ENCODE measurements around the gene METTL16.

Gene METTL16

DNA sequence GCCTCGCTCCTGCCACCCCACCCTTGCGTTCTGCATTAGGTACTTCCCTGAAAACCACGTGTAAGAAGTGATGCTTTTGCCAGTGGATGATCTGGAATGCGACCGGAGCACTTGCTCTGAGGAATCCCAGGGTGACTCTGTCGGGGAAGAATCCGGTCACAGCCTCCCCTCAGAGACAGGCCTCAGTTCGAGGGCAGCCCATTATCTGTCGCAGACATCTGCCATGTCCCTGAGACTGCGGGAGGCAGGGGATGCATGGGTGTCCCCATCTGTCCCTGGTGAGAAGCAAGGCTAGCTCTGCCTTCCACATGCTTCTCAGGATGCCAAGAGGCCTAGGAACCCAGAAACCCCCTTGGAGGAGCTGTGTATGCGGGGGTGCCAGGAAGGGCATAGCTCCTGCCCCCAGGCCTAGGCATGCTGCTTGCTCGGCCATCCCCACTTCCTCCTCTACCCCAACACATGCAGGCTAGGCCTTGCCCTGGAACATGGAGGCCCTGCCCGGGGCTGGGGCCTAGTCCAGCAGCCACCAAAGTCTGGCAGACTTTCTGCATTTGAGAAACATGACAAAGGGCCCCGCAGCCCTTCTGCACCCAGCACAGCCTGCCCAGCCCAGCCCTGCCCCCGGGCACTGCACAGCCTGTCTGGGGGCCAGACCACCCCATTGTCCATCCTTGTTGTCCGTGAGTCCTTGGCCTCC, 131.3 kb downstream of the METTL16 start:
- no peak for DNase-seq (ENCODE audit: low read depth)

DNA sequence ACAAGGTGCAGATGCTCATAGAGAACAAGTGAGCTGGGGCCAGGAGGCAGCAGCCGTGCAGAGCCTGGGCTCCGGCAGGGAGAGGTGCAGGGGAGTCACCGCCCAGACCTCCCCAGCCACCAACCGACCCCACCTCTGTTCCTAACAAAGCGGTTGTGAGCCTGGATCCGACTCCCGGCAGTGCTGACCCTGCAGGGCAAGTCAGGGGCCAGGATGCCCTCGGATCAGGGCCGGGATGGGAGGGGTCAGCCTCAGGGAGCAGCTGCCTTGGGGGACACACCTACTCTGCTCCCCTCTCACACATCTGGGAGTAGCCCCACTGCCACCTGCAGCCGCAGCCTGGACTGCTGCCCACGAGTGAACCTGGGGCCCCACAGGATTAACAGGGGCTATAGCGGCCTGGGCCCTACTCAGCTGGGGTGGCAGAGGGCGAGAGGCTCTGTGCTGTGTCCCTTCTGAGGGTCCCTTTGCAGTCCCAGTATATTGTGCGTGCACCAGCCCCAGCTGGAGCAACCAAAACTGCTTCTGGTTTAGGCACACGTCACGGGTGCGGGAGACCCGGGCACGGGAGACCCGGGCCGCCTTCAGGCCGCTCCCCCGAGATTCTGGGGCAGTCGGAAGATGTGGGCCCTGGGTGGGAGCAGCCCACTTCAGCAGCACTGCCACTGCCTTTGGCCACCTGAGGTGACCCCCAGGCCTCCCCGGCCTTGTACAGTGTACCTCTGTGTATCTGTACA, 132.0 kb downstream of the METTL16 start:
- no peak for DNase-seq (ENCODE audit: low read depth)

DNA sequence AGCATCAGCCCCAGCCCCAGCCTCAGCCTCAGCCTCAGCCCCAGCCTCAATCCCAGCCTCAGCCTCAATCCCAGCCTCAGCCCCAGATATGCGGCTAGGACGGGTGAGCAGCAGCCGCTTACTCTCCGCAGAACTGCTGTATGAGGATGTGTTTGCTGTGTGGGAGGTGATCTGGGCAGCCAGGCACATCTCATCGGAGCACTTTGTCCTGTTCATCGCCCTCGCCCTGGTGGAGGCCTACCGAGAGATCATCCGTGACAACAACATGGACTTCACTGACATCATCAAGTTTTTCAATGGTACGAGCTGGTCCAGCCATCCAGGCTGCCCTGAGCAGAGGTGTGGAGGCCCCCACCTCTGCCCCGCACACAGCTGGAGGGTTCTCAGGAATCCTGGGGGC, 132.8 kb downstream of the METTL16 start:
- no peak for DNase-seq (ENCODE audit: low read depth)

DNA sequence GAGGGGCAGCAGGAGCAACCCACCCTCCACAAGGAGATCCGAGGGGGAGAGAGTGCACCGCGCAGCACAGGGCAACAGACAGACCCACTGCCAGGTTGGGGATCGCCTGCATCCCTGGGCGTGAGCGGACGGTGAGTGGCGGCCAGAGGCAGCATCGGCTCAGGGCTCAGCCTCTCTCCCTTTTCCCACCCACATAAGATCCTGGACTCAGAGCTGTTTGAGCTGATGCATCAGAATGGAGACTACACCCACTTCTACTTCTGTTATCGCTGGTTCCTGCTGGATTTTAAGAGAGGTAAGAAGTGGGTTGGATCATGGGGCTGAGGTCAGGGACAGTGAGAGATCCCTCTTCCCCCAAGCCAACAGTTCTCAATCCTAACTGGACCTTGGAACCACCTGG, 134.0 kb downstream of the METTL16 start:
- no peak for DNase-seq (ENCODE audit: low read depth)

DNA sequence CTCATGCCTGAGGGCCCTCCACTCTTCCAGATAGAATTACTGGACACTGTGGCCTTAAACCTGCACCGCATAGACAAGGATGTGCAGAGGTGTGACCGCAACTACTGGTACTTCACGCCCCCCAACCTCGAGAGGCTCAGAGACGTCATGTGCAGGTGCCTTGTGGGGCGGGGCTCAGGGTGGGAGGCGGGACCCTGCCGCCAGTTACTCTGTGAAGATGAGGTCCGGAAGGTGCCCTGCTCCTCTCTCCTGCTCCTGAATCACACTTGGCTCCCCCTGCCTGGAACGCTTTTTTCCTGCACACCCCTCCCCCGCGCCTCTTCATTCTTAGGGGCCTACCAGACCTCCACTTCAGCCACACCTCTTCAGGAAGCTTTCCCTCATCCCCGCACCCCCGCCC, 135.6 kb downstream of the METTL16 start:
- DNase-seq (ENCODE audit: low read depth), result no peak

DNA sequence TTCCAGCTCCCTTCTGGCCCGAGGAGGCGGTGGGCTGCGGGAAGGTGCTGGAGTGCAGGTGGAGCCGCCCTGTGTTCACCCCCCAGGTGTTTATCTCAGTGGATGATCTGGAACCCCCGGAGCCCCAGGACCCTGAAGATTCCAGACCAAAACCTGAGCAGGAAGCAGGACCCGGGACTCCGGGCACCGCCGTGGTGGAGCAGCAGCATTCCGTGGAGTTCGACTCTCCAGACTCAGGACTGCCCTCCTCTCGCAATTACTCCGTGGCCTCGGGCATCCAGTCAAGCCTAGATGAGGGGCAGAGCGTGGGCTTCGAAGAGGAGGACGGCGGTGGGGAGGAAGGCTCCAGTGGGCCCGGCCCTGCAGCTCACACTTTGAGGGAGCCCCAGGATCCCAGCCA, 136.3 kb downstream of the METTL16 start:
- DNase-seq (ENCODE audit: low read depth), result no peak

DNA sequence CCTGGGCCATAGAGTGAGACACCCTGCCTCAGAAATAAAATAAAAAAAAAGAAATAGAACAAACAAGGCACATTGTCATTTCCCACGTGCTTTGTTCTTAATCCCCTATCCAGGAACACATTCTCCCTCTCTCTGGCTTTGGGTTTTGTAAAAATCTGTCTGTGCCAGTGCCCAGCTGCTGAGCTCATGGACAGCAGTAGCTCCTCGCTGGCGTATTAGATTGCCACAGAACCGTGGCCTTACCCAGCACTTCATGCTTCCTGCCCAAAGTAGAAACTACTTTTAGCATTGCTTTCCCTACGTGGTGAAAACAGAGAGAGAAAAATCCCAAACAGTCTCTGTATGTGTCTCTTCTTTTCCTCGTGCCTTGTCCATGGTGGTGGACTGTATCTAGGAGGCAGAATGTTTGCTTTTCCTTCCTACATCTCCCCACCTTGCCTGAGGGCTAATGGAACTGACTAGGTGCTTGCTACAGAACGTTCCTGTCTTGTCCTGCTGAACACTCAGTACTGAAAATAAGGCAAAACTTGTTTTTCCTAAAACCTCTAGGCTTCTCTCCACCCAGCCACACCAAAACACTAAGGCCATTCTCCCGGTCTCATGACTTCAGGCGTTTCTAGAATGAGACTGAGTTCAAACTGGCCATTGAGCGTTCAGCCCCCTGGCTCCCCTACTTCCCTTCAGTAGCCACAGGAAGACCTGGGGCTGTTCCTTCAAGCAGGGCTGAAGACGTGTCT, 137.0 kb downstream of the METTL16 start:
- DNase-seq (ENCODE audit: low read depth), result no peak

DNA sequence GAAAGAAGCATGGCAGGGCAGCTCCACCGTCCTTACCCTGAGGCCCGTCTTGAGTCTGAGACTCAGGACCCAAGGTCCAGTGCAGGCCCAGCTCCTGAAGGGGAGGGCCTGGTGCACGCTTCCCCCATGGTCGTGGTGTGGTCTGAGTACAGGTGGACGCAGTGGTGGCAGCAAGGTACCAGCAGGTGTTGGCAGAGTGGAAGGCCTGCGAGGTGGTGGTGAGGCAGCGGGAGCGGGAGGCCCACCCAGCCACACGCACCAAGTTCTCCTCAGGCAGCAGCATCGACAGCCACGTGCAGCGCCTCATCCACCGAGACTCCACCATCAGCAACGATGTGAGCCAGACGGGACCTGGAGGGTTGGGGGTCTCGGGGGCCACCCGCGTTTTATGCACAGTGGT, 138.5 kb downstream of the METTL16 start:
- DNase-seq (ENCODE audit: low read depth), result no peak

DNA sequence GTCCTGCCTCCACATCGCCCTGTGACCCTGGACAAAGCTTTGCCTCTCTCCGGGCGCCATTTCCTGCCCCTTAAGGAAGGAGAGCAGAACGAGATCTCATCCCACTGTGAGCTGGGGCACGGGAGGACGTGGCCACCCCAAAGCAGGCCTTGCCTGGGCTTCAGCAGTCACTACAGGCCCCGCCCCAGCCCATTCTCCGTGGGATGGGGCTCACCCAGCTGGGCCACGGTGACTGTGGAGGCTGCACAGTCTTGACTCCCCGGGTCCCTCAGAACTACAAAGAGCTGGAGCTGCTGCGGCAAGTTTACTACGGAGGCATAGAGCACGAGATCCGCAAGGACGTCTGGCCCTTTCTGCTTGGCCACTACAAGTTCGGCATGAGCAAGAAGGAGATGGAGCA, 139.0 kb downstream of the METTL16 start:
- no peak for DNase-seq (ENCODE audit: low read depth)

DNA sequence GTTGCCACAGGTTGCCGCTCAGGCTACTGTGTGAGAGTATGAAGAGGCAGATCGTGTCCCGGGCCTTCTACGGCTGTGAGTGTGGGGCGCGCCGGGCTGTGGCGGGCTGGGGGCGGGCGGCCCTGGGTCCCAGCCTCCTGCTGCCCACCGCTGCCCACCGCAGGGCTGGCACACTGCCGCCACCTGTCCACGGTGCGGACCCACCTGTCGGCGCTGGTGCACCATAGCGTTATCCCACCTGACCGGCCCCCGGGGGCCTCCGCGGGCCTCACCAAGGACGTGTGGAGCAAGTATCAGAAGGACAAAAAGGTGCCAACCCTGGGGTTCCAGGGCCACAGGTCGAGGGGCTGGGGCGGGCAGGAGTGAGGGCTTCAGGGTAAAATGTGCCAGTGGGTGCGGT, 139.5 kb downstream of the METTL16 start:
- no peak for DNase-seq (ENCODE audit: low read depth)

DNA sequence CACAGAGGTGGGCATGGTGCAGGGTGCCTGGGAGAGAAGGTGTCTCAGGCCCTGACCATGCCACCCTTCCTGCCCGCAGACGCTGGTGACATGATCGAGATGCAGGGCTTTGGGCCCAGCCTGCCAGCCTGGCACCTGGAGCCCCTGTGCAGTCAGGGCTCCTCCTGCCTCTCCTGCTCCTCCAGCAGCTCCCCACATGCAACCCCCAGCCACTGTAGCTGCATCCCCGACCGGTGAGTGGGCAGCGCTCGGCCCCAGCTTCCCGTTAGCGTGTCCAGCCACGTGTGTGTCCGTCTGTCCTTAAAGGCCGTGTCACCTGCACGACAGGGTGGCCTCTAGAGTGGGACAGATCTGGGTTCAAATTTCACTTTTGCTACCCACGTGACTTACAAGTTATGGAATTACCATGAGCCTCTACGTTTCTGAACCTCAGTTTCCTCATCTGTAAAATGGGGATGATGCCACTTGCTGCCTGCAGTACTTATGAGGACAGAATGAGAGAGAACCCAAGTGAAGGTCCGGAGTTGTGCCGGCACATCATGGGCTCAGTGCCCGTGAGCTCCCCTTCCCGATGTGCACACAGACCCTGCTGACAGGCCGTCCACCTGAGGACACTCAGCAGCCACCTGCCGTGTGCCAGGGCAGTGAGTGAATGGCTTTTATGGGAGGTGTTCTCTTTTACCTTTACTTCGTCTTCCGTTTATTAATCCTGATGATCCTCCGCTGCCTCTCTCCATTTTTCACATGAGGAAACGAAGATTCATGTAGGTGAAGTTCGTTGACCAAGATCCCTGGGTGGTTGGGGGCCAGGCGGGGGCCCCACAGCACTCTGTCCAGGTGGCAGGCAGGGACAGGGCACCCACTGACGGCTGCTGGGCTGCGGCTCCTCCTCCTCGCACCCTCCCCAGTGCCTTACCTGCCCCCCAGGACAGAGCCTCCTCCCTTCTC, 140.2 kb downstream of the METTL16 start:
- no peak for DNase-seq (ENCODE audit: low read depth)

DNA sequence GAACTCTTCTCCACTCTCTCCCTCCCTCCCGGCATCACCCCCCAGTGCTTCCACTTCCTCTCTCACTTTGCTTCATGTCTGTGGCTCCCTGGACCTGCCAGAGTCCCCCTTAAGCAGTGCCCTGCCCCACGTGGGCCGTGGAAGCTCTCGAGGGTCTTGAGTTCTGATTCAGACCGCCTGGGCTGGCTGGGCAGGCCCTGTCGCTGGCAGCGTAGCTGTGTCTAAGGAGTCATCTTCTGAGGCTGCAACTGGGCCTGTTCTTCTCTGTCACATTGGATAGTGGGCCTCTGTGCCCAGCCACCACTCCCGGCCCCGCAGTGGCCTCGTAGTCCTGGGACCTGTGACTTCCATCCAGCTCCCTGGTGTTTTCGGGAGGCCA, 141.5 kb downstream of the METTL16 start:
- DNase-seq (ENCODE audit: low read depth), result no peak

DNA sequence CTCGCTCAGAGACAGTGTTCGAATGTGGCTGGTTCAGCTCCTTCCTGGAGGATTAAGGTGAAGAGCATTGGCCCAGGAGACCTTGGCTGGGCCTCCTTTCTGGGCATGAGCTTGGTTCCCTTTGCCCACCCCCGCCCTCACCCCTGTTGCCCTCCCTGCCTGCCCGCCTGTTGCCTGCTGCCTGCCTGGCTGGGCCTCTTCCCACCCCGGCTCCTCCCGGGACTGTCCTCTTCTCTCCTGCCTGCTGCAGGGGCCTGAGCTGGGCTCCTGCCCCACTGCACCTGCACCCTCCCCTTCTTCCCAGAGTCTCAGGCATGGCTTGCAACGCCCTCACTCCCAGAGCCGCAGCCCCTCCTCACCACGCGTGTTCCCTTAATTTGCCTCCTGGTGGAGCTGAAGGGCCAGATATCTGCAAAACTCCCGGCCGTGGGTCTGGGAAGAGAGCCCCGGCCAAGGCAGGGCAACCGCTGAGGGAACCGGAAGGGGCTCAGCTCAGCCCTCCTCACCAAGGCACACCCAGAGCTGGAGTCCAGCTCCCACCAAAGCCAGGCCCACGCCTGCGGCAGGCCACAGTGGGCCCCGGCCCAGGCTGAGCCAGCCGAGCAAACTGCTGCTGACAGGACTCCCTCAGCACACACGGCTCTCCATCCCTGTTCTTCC, 142.0 kb downstream of the METTL16 start:
- DNase-seq (ENCODE audit: low read depth), result no peak

DNA sequence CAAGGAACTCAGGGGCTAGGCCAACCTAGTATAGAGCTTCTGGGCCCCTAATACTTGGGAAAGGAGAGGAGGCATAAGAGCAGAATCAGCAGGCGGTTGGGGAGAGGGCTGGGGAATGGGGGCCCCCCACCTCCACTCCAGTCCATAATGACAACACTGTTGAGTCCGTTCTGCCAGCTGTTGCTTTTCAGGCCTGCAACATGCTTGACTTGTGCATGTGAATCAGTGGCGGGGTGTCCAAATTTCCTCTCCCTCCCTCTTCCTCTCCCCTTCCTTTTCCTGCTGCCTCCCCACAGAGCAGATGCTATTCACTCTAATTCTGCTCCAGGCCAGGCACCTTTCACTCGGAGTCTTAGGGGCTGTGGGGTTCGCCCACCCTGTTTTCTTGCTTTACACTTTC, 142.6 kb downstream of the METTL16 start:
- no peak for DNase-seq (ENCODE audit: low read depth)

DNA sequence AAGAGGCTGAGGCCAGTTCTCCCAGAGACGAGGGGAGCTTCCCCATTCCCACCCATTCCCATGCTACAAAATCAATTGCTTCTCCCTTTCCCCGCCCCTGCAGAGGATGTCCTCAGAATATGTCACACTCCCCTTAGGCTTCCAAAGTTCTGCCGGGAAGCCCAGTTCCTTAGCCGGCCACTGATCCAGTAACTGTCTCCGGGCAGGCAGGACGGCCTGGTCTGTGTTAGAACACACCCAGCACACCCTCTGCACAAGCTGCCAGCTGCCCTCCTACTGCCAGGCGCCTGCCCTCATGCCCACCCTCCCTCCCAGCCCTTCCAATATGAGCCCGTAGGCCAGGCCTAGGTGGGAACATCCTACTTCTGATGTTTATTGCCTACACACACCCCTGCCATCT, 143.3 kb downstream of the METTL16 start:
- no peak for DNase-seq (ENCODE audit: low read depth)

DNA sequence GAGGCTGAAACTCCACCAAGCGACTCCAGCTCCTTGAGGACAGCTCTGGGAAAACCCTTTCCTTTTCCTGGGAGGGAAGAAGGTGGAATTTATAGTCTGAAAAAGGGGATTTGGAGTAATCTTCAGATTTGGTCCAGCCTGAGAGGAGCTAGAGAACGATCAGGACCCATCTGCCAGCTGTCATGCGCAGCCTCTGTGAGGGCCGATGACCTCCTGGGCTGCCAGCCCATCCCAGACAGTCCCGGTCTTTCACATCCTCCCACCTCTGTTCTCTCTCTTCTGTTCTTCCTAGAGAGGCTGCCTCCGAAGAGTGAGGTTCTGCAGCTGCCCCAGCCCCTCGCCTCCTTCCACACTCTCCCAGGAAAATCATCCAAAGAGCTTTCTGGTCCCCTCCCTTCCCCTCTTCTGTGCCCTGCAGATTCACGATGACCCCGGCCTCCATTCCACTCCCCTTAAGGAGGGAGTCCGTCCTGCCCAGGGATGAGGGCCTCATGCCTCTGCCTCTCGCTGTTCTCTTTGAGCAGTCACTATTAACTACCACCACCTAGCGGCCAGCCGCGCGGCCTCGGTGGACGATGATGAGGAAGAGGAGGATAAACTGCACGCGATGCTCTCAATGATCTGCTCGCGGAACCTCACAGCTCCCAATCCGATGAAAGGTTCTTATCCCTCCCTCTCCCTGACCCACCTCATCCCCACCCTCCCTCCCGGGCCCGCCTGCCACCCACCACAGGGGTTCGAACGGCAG, 144.8 kb downstream of the METTL16 start:
- no peak for DNase-seq (ENCODE audit: low read depth)
